ENCODE results near the gene RPP21.
A peak's percentile ranks its signal among the peaks of the same experiment; 100 is the strongest.

RPP21 gene

GRCh38 chr6:30344868-30345671 lies at the start of gene RPP21:
Gene RPP21 (plus strand): TSS chr6:30345156. CDS start chr6:30345172, 16 bp downstream.
- peak; percentile 12 to 90 (median 75) for DNase-seq

- DNase-seq, result no peak
Measured at GRCh38 chr6:30295837-30296236, 49.1 kb upstream of the RPP21 start.

- DNase-seq, result no peak
Measured at GRCh38 chr6:30304002-30304401, 41.0 kb upstream of the RPP21 start.

- no peak for DNase-seq
Measured at GRCh38 chr6:30311101-30311500, 33.9 kb upstream of the RPP21 start.

GRCh38 chr6:30311671-30312070 lies 33.3 kb upstream of the RPP21 start:
- DNase-seq, result no peak

GRCh38 chr6:30312266-30312665 lies 32.7 kb upstream of the RPP21 start:
- DNase-seq, result no peak

GRCh38 chr6:30312676-30313321 lies 32.2 kb upstream of the RPP21 start:
- no peak for DNase-seq

- DNase-seq, result no peak
Measured at GRCh38 chr6:30315156-30315555, 29.8 kb upstream of the RPP21 start.

GRCh38 chr6:30317913-30318589 lies 26.9 kb upstream of the RPP21 start:
- DNase-seq, result no peak

GRCh38 chr6:30319146-30319835 lies 25.7 kb upstream of the RPP21 start:
- DNase-seq, result no peak

- no peak for DNase-seq
Measured at GRCh38 chr6:30321692-30322388, 23.1 kb upstream of the RPP21 start.

- DNase-seq, result no peak
Measured at GRCh38 chr6:30322527-30323501, 22.1 kb upstream of the RPP21 start.

- DNase-seq, result no peak
Measured at GRCh38 chr6:30323806-30324205, 21.1 kb upstream of the RPP21 start.

GRCh38 chr6:30325150-30325872 lies 19.6 kb upstream of the RPP21 start:
- DNase-seq, result no peak

- peak in 10 of 14 donors; percentile 28 to 98 (median 81) for DNase-seq
Measured at GRCh38 chr6:30325873-30326525, 19.0 kb upstream of the RPP21 start.

GRCh38 chr6:30326526-30327231 lies 18.3 kb upstream of the RPP21 start, which contains the start of gene TRIM39:
Gene TRIM39 (plus strand): TSS chr6:30326927. CDS start chr6:30329318, 2,391 bp downstream.
- peak; percentile 81 to 99 (median 94) for DNase-seq

- peak in 1 of 14 donors; percentile 16 for DNase-seq
Measured at GRCh38 chr6:30327232-30327746, 17.7 kb upstream of the RPP21 start.

GRCh38 chr6:30328397-30328796 lies 16.6 kb upstream of the RPP21 start:
- DNase-seq, result no peak

GRCh38 chr6:30329331-30329730 lies 15.6 kb upstream of the RPP21 start:
- DNase-seq, result no peak

All from C1 segment of cervical spinal cord (tissue), 14 donors.